GM12878 (cell line): ENCODE data around the gene TMC5. TPM values are rescaled to one million over a fixed set of nuclear protein-coding genes. Genes with fewer than 3 reads are reported as not detected.

Experiments used
- BCL11A ChIP-seq: IDR thresholded peaks from 2 replicates; pipeline ENCODE4 v1.6.1; 2011; ENCODE audit warnings: low read depth, low read length
- CHD4 ChIP-seq: fragments of 200-600 bp; sonication (generic); IDR thresholded peaks from 2 replicates; pipeline ENCODE4 v1.6.1; 2016; ENCODE audit warnings: mild to moderate bottlenecking
- CREB1 ChIP-seq: IDR thresholded peaks from 2 replicates; pipeline ENCODE4 v1.6.1; 2012; ENCODE audit warnings: low read depth, mild to moderate bottlenecking, inconsistent platforms
- FOXM1 ChIP-seq: IDR thresholded peaks from 2 replicates; pipeline ENCODE4 v1.6.1; 2012; ENCODE audit warnings: low read depth, mild to moderate bottlenecking, inconsistent platforms, low read length, moderate library complexity
- IKZF2 ChIP-seq, 2 experiments: fragments of 450-650 bp; IDR thresholded peaks; 2 replicates each; pipeline ENCODE4 v1.6.1; 2017; ENCODE audit warnings: mild to moderate bottlenecking in 2 of 2, moderate library complexity in 2 of 2
- LARP7 ChIP-seq: fragments of 450-650 bp; IDR thresholded peaks from 2 replicates; pipeline ENCODE4 v1.6.1; 2017; ENCODE audit warnings: mild to moderate bottlenecking
- NR2F1 ChIP-seq: fragments of 450-650 bp; conservative IDR thresholded peaks from 2 replicates; pipeline ENCODE4 v1.6.1; 2017; ENCODE audit warnings: mild to moderate bottlenecking
- PAX5 ChIP-seq: IDR thresholded peaks from 2 replicates; pipeline ENCODE4 v1.6.1; 2011; ENCODE audit warnings: low read depth, low read length, borderline replicate concordance
- PAX8 ChIP-seq: fragments of 450-650 bp; IDR thresholded peaks from 2 replicates; pipeline ENCODE4 v1.6.1; 2017; ENCODE audit warnings: mild to moderate bottlenecking, moderate library complexity
- RAD21 ChIP-seq: IDR thresholded peaks from 2 replicates; pipeline ENCODE4 v1.6.1; 2011; ENCODE audit warnings: mild to moderate bottlenecking, low read depth, low read length, moderate library complexity; ENCODE audit not compliant: insufficient read depth
- SREBF2 ChIP-seq: IDR thresholded peaks from 2 replicates; pipeline ENCODE4 v1.6.1; 2012; ENCODE audit warnings: mild to moderate bottlenecking, low read length
- SUPT20H ChIP-seq: IDR thresholded peaks from 2 replicates; pipeline ENCODE4 v1.6.1; 2011; ENCODE audit warnings: low read depth, mild to moderate bottlenecking, low read length, moderate library complexity, borderline replicate concordance; ENCODE audit not compliant: control insufficient read depth
- TAF1 ChIP-seq: IDR thresholded peaks from 2 replicates; pipeline ENCODE4 v1.6.1; 2011; ENCODE audit warnings: mild to moderate bottlenecking, low read depth, low read length, borderline replicate concordance
- YY1 ChIP-seq: IDR thresholded peaks from 2 replicates; pipeline ENCODE4 v1.6.1; 2011; ENCODE audit warnings: low read depth, mild to moderate bottlenecking, low read length
- polyA plus RNA-seq, 11 experiments: library from polyadenylated mRNA; depleted of rRNA in 4 of 11; unstranded in 6 of 11; stranded (reverse) in 5 of 11; fragments of >200 nt; fragmentation: Nextera tagmentation in 4 of 11; fragmentation: Illumina TruSeq in 1 of 11; extraction: Ambion mirVana in 4 of 11; extraction: Trizol in 1 of 11; gene quantifications; 1 replicate in 1 of 11; 2 replicates in 10 of 11; pipeline versions ENCODE4 v1.2.1 to v1.2.3, GENCODE V29; 2011 to 2016; ENCODE audit warnings: inconsistent platforms in 2 of 11, missing spikeins in 2 of 11, low read depth in 1 of 11
- total RNA-seq, 4 experiments: library from RNA; depleted of rRNA in 3 of 4; stranded (reverse); fragments of >200 nt in 3 of 4; fragmentation: Illumina TruSeq in 1 of 4; extraction: Trizol in 1 of 4; gene quantifications; 2 replicates each; pipeline versions ENCODE4 v1.2.1 to v1.2.3, GENCODE V29; 2013 to 2021
- TF ChIP-seq, protein P1 (sequence below): fragments of 450-650 bp; IDR thresholded peaks from 2 replicates; pipeline ENCODE4 v1.6.1; 2016; ENCODE audit warnings: mild to moderate bottlenecking
- TF ChIP-seq, protein P2 (sequence below): fragments of 450-650 bp; IDR thresholded peaks from 2 replicates; pipeline ENCODE4 v1.6.1; 2017; ENCODE audit warnings: mild to moderate bottlenecking, low read depth, inconsistent platforms; ENCODE audit not compliant: poor library complexity, severe bottlenecking
- TF ChIP-seq, protein P3 (sequence below): fragments of 450-650 bp; formaldehyde crosslinking; IDR thresholded peaks from 2 replicates; pipeline ENCODE4 v1.4.0; 2022; ENCODE audit warnings: mild to moderate bottlenecking, moderate library complexity
- TF ChIP-seq, protein P4 (sequence below): IDR thresholded peaks from 2 replicates; pipeline ENCODE4 v1.6.1; 2011; ENCODE audit warnings: mild to moderate bottlenecking, low read depth, low read length, moderate library complexity; ENCODE audit not compliant: insufficient replicate concordance
- TF ChIP-seq, protein P5 (sequence below), 3 experiments: IDR thresholded peaks in 2 of 3; conservative IDR thresholded peaks in 1 of 3; 2 replicates each; pipeline ENCODE4 v1.5.1; 2011; ENCODE audit warnings: low read depth in 3 of 3, low read length in 3 of 3, mild to moderate bottlenecking in 3 of 3, control low read depth in 2 of 3, moderate library complexity in 2 of 3, inconsistent platforms in 1 of 3, mixed read lengths in 1 of 3; ENCODE audit not compliant: control insufficient read depth in 2 of 3, insufficient read depth in 1 of 3; ENCODE audit errors: extremely low read depth in 1 of 3

Gene TMC5
- total and polyA plus RNA-seq, 10 of the 15 experiments (the other 5 are each of a cell fraction or from before 2014, with no cell fraction given) = 0.01 to 0.10 (median 0.07) TPM; not detected in 5

GRCh38 chr16:19375561-19376158 lies 42.0 kb upstream of the TMC5 start (continued):
- peak; percentile 59; the same call in 1 of the 2 replicates for TF ChIP-seq FOXM1
- no peak for TF ChIP-seq PAX8
- TF ChIP-seq, protein P1, sequence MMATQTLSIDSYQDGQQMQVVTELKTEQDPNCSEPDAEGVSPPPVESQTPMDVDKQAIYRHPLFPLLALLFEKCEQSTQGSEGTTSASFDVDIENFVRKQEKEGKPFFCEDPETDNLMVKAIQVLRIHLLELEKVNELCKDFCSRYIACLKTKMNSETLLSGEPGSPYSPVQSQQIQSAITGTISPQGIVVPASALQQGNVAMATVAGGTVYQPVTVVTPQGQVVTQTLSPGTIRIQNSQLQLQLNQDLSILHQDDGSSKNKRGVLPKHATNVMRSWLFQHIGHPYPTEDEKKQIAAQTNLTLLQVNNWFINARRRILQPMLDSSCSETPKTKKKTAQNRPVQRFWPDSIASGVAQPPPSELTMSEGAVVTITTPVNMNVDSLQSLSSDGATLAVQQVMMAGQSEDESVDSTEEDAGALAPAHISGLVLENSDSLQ = peak; percentile 94
- TF ChIP-seq CHD4 = no peak
- TF ChIP-seq, protein P2, sequence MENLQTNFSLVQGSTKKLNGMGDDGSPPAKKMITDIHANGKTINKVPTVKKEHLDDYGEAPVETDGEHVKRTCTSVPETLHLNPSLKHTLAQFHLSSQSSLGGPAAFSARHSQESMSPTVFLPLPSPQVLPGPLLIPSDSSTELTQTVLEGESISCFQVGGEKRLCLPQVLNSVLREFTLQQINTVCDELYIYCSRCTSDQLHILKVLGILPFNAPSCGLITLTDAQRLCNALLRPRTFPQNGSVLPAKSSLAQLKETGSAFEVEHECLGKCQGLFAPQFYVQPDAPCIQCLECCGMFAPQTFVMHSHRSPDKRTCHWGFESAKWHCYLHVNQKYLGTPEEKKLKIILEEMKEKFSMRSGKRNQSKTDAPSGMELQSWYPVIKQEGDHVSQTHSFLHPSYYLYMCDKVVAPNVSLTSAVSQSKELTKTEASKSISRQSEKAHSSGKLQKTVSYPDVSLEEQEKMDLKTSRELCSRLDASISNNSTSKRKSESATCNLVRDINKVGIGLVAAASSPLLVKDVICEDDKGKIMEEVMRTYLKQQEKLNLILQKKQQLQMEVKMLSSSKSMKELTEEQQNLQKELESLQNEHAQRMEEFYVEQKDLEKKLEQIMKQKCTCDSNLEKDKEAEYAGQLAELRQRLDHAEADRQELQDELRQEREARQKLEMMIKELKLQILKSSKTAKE = no peak
- TF ChIP-seq CREB1 = no peak
- TF ChIP-seq SREBF2 = no peak
- no peak for TF ChIP-seq TAF1
- TF ChIP-seq, protein P3, sequence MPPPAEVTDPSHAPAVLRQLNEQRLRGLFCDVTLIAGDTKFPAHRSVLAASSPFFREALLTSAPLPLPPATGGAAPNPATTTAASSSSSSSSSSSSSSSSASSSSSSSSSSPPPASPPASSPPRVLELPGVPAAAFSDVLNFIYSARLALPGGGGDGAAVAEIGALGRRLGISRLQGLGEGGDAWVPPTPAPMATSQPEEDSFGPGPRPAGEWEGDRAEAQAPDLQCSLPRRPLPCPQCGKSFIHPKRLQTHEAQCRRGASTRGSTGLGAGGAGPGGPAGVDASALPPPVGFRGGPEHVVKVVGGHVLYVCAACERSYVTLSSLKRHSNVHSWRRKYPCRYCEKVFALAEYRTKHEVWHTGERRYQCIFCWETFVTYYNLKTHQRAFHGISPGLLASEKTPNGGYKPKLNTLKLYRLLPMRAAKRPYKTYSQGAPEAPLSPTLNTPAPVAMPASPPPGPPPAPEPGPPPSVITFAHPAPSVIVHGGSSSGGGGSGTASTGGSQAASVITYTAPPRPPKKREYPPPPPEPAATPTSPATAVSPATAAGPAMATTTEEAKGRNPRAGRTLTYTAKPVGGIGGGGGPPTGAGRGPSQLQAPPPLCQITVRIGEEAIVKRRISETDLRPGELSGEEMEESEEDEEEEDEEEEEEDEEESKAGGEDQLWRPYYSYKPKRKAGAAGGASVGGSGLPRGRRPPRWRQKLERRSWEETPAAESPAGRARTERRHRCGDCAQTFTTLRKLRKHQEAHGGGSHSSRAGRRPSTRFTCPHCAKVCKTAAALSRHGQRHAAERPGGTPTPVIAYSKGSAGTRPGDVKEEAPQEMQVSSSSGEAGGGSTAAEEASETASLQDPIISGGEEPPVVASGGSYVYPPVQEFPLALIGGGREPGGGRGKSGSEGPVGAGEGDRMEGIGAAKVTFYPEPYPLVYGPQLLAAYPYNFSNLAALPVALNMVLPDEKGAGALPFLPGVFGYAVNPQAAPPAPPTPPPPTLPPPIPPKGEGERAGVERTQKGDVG = no peak
- TF ChIP-seq, protein P4, sequence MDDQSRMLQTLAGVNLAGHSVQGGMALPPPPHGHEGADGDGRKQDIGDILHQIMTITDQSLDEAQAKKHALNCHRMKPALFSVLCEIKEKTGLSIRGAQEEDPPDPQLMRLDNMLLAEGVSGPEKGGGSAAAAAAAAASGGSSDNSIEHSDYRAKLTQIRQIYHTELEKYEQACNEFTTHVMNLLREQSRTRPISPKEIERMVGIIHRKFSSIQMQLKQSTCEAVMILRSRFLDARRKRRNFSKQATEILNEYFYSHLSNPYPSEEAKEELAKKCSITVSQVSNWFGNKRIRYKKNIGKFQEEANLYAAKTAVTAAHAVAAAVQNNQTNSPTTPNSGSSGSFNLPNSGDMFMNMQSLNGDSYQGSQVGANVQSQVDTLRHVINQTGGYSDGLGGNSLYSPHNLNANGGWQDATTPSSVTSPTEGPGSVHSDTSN = peak; percentile 80
- TF ChIP-seq, protein P5, sequence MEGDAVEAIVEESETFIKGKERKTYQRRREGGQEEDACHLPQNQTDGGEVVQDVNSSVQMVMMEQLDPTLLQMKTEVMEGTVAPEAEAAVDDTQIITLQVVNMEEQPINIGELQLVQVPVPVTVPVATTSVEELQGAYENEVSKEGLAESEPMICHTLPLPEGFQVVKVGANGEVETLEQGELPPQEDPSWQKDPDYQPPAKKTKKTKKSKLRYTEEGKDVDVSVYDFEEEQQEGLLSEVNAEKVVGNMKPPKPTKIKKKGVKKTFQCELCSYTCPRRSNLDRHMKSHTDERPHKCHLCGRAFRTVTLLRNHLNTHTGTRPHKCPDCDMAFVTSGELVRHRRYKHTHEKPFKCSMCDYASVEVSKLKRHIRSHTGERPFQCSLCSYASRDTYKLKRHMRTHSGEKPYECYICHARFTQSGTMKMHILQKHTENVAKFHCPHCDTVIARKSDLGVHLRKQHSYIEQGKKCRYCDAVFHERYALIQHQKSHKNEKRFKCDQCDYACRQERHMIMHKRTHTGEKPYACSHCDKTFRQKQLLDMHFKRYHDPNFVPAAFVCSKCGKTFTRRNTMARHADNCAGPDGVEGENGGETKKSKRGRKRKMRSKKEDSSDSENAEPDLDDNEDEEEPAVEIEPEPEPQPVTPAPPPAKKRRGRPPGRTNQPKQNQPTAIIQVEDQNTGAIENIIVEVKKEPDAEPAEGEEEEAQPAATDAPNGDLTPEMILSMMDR (IDR thresholded peaks at IDR 0.05 in 2 of 3, conservative IDR thresholded peaks at IDR 0.05 in 1 of 3; ENCODE audit: control insufficient read depth in 2 of 3, extremely low read depth in 1 of 3, insufficient read depth in 1 of 3, low read depth in 3 of 3, low read length in 3 of 3) = peak; percentile 77 to 91 (median 81)
- TF ChIP-seq YY1 = peak; percentile 34; the same call in 1 of the 2 replicates
- no peak for TF ChIP-seq BCL11A
- TF ChIP-seq NR2F1 = no peak
- no peak for TF ChIP-seq SUPT20H
- TF ChIP-seq PAX5 = no peak
- no peak for TF ChIP-seq LARP7
- TF ChIP-seq RAD21 = peak; percentile 99
- no peak for TF ChIP-seq IKZF2 (IDR thresholded peaks at IDR 0.05)
